HepG2 (cell line): ENCODE measurements around the gene MLLT10. TPM values are rescaled to one million over a fixed set of nuclear protein-coding genes. Genes with fewer than 3 reads are reported as not detected.
A peak's percentile ranks its signal among the peaks of the same experiment; 100 is the strongest.

Experiments used
- AFF4 ChIP-seq: sonication (generic); formaldehyde crosslinking; IDR thresholded peaks from 2 replicates; pipeline ENCODE4 v1.4.0; 2020; ENCODE audit warnings: missing genetic modification reagents
- CHD2 ChIP-seq: IDR thresholded peaks from 2 replicates; pipeline ENCODE4 v1.6.1; 2011; ENCODE audit warnings: low read depth, low read length, improper control_type of control experiment
- HDAC6 ChIP-seq: fragments of 200-600 bp; sonication (generic); IDR thresholded peaks from 2 replicates; pipeline ENCODE4 v1.7.0; 2017; ENCODE audit warnings: mild to moderate bottlenecking, antibody characterized with exemption, low read length, low read depth
- MLX ChIP-seq: IDR thresholded peaks from 2 replicates; pipeline ENCODE4 v1.6.1; 2016
- MXD4 ChIP-seq: IDR thresholded peaks from 2 replicates; pipeline ENCODE4 v1.6.1; 2016; ENCODE audit warnings: mild to moderate bottlenecking, missing biosample characterization, missing genetic modification reagents
- NCOR1 ChIP-seq: fragments of 200-600 bp; sonication (generic); IDR thresholded peaks from 2 replicates; pipeline ENCODE4 v1.7.0; 2017; ENCODE audit warnings: antibody characterized with exemption, low read length, borderline replicate concordance
- PBX3 ChIP-seq: sonication (generic); formaldehyde crosslinking; IDR thresholded peaks from 2 replicates; pipeline ENCODE4 v1.8.1; 2023; ENCODE audit warnings: missing genetic modification reagents, inconsistent platforms, borderline replicate concordance
- ZKSCAN1 ChIP-seq: fragments of 150-350 bp; IDR thresholded peaks from 2 replicates; pipeline ENCODE4 v1.6.1; 2014; ENCODE audit warnings: low read length
- ZMYM4 ChIP-seq: sonication (generic); formaldehyde crosslinking; IDR thresholded peaks from 2 replicates; pipeline ENCODE4 v1.8.1; 2023; ENCODE audit warnings: mild to moderate bottlenecking, missing genetic modification reagents
- ZNF101 ChIP-seq: sonication (generic); formaldehyde crosslinking; IDR thresholded peaks from 2 replicates; pipeline ENCODE4 v1.4.0; 2020; ENCODE audit warnings: mild to moderate bottlenecking, low read depth, missing genetic modification reagents, borderline replicate concordance
- ZNF282 ChIP-seq: fragments of 450-650 bp; IDR thresholded peaks from 2 replicates; pipeline ENCODE4 v1.6.1; 2018; ENCODE audit not compliant: partially characterized antibody
- ZNF354B ChIP-seq: sonication (generic); formaldehyde crosslinking; IDR thresholded peaks from 2 replicates; pipeline ENCODE4 v1.8.0; 2022; ENCODE audit warnings: mild to moderate bottlenecking, missing genetic modification reagents
- ZNF547 ChIP-seq: sonication (generic); formaldehyde crosslinking; IDR thresholded peaks from 2 replicates; pipeline ENCODE4 v1.5.1; 2020; ENCODE audit warnings: mild to moderate bottlenecking, missing genetic modification reagents
- ZNF577 ChIP-seq: sonication (generic); formaldehyde crosslinking; IDR thresholded peaks from 2 replicates; pipeline ENCODE4 v1.4.0; 2020; ENCODE audit warnings: mild to moderate bottlenecking, low read depth, missing genetic modification reagents, borderline replicate concordance
- polyA plus RNA-seq, 8 experiments: library from polyadenylated mRNA; depleted of rRNA in 3 of 8; stranded (reverse) in 7 of 8; unstranded in 1 of 8; fragments of >200 nt; fragmentation: Illumina TruSeq in 4 of 8; extraction: Trizol in 4 of 8; gene quantifications; 2 replicates each; pipeline versions ENCODE4 v1.2.1 to v1.2.3, GENCODE V29; 2011 to 2016; ENCODE audit warnings: low read depth in 4 of 8, missing spikeins in 1 of 8, mixed read lengths in 1 of 8; ENCODE audit not compliant: insufficient read depth in 1 of 8
- total RNA-seq, 5 experiments: library from RNA; depleted of rRNA; stranded (reverse); fragments of >200 nt; fragmentation: Illumina TruSeq; extraction: Trizol; gene quantifications; 2 replicates each; pipeline ENCODE4 v1.2.3, GENCODE V29; 2016; ENCODE audit warnings: low read depth in 1 of 5

The MLLT10 gene
- total and polyA plus RNA-seq, 2 of the 13 experiments (the other 11 are each of a cell fraction or from before 2014, with no cell fraction given) = 51.3 to 84.1 TPM

GRCh38 chr10:21526188-21526859, 7.7 kb upstream of the MLLT10 start (continued):
- TF ChIP-seq AFF4 (CRISPR knock-in tag) (peak; percentile 30; the same call in 1 of the 2 replicates), CHD2 (no peak), ZNF577 (CRISPR knock-in tag) (no peak), HDAC6 (peak; percentile 44; the same call in 1 of the 2 replicates), ZNF354B (CRISPR knock-in tag) (no peak), ZMYM4 (CRISPR knock-in tag) (peak; percentile 28; the same call in 1 of the 2 replicates), ZNF547 (CRISPR knock-in tag) (peak; percentile 23; the same call in 1 of the 2 replicates), NCOR1 (peak; percentile 21; the same call in 1 of the 2 replicates), PBX3 (no peak), ZNF101 (CRISPR knock-in tag) (no peak; the same call in 1 of the 2 replicates), ZNF282 (no peak), MLX (CRISPR knock-in tag) (no peak), MXD4 (CRISPR knock-in tag) (no peak), ZKSCAN1 (no peak)
